Measurements from ENCODE around the gene TAMM41.
A peak's percentile ranks its signal among the peaks of the same experiment; 100 is the strongest.
"Not testable (repeated sequence)": the region's sequence is repeated elsewhere in the genome, so short reads cannot be mapped to it uniquely, and the experiment has no call there.

The TAMM41 gene

GRCh38 chr3:11846281-11847266 lies at the start of gene TAMM41:
TSS of gene TAMM41 (minus strand) at chr3:11846885. CDS start at chr3:11846636, 249 bp downstream.
- DNase-seq: peak; percentile 67

GRCh38 chr3:11878837-11879236 lies 32.2 kb upstream of the TAMM41 start:
- DNase-seq: no peak

GRCh38 chr3:11874707-11875106 lies 28.0 kb upstream of the TAMM41 start:
- not testable (repeated sequence) for DNase-seq

DNA sequence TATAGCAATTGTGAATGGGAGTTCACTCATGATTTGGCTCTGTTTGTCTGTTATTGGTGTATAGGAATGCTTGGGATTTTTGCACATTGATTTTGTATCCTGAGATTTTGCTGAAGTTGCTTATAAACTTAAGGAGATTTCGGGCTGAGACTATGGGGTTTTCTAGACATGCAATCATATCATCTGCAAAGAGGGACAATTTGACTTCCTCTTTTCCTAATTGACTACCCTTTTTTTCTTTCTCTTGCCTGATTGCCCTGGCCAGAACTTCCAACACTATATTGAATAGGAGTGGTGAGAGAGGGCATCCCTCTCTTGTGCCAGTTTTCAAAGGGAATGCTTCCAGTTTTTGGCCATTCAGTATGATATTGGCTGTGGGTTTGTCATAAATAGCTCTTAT lies 17.1 kb upstream of the TAMM41 start:
- not testable (repeated sequence) for DNase-seq

- not testable (repeated sequence) for DNase-seq
These were observed 15.9 kb upstream of the TAMM41 start for GRCh38 chr3:11862584-11862983.

DNA sequence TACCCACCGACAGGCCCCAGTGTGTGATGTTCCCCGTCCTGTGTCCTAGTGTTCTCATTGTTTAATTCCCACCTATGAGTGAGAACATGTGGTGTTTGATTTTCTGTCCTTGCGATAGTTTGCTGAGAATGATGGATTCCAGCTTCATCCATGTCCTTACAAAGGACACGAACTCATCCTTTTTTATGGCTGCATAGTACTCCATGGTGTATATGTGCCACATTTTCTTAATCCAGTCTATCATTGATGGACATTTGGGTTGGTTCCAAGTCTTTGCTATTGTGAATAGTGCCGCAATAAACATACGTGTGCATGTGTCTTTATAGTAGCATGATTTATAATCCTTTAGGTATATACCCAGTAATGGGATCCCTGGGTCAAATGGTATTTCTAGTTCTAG lies 15.5 kb upstream of the TAMM41 start:
- not testable (repeated sequence) for DNase-seq

DNA sequence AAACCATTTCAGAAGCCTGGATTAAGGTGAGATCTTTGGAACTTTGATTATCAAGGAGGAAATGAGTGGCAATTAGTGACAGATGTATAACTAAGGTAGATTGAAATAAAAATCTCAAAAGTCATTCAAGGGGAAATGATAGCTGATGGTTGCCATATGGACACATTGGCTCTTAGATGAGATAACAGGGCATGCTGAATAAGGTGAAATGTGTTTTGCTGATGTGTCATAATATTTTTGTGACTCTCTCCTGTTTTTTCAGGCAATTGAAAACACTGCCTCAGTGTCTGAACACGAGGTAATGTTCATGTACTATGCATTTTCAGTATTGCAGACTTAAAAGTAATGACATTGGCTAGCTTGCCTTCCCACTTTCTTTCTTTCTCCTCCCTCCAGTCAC lies 13.5 kb upstream of the TAMM41 start:
- DNase-seq: not testable (repeated sequence)

GRCh38 chr3:11853450-11853849 lies 6.8 kb upstream of the TAMM41 start:
- DNase-seq: no peak

- no peak for DNase-seq
These were observed 3.3 kb upstream of the TAMM41 start for GRCh38 chr3:11850003-11850402.

DNA sequence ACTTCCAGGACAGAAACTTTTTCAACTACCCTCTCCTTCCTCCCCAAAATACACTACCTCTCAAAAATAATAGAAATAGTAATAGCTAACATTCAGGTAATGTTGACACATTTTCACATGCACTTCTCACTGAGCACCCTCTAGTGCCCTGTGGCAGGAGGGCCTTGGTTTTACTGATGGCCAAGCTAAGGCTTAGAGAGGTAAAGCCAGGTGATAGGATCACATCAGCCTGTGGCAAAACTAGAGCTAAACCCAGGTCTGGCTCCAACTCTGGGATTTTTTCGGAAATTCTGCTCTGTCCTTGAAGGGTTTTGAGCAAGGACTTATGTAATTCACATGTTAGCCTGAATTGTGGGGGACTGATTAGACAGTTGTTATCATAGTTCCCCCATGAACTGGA lies 922 bp upstream of the TAMM41 start:
- DNase-seq: no peak

DNA sequence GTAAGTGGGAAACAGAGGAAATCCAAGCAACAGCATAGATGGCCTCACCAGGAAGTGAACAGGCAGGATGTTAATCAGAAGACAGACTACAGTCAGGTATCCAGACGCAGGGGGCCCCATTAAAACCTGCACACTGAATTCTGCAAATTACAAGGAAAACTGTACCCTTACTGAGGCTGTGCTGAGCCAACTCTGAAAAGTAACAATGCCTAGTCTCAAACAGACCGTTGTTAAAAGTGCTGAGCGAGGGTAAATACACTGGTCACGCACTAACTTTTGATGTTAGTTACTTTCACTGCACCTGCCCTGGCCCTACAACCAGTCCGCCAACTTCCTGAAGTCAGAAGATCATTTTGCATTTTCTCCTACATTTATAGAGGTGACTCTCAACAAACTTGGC lies 1.0 kb downstream of the TAMM41 start:
- no peak for DNase-seq

DNA sequence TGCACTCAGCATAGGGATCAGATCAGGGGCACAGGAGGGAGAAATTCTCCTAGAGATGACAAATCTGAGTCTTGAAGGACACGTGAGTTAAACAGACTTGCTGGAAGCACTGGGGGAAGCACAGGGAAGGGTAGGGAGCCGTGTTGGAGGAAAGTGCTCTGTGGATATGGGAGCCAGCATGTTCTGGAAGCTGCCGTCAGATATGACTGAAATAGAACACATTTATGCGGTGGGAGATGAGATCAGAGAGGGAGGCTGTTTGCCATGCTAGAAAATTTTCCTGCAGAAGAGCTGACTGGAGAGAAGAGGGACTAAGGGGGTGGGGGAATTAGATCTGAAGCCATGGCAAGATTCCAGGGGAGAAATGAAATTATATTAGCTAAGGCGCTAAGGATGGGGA lies 1.8 kb downstream of the TAMM41 start:
- DNase-seq: no peak

- no peak for DNase-seq
These were observed 11.6 kb downstream of the TAMM41 start for GRCh38 chr3:11835028-11835639.

DNA sequence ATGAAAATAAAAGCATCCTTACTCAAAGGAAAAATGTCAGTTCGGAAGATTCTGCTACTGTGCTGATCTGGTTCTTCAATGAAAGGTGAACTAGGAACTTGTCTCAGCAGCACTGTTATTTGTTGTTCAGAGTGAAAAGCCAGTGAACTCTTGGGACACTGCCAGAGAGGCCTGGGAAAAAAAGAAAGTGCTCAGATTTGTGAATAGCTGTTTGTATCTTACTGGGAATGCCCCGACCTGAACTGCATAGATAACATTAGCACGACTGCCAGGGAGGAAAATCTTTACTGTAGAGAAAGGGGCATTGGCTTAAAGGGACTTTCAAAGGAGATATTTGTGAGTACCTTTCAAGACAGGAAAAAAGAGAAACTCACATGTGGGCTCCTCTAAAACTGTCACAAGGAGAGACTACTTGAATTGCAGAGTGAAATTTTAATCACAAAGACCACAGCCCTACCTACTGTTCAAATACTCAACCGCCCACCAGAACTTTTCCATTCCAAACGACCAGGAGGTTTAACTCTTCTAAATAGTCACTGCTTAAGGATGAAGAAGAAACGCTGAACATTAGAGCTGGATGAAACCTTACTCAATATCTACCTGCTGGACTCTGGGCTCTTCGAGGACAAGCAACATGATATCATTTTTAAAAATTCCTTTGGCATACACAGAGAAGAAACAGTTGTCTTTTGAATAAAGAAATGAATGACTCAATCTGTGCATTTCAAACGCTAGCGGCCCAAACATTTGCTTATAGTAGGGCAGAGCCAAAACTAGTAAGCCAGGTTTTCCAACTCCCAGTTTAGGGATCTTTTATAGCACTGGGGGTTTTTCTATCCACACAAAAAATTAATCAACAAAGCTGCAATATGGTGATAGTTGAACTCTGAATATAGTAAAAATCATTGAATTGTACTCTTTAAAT lies 13.4 kb downstream of the TAMM41 start:
- DNase-seq: no peak

- DNase-seq: no peak
These were observed 17.3 kb downstream of the TAMM41 start for GRCh38 chr3:11829416-11829815.

DNA sequence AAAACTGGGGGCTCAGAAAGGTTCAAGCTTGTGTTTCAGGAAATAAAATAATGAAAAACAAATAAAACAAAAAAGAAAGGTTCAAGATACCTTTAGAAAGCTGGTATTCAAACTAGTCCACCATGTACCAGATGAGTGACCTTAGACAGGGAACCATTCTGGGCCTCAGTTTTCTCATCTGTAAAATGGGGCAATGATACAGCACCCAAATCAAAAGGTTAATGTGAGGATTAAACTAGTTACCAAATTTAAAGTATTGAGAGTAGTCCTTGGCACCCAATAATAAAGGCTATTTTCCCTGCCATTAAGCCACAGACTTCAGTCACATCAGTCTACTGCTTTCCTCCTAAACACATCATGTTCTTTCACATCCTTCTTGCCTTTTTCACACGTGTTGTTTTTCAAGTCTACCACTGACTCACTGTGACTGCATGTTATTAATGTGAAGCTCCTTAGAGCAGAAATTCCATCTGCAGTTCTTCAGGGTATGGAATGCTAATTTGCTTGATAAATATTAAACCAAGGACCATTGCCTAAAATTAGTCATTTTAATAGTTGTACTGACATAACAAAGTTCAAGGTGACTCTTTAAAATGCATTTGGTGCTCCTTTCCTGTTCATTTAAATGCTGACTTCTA lies 19.9 kb downstream of the TAMM41 start:
- DNase-seq: no peak

- no peak for DNase-seq
These were observed 21.4 kb downstream of the TAMM41 start for GRCh38 chr3:11825301-11825700.

GRCh38 chr3:11820531-11821041 lies 26.1 kb downstream of the TAMM41 start:
- no peak for DNase-seq

DNA sequence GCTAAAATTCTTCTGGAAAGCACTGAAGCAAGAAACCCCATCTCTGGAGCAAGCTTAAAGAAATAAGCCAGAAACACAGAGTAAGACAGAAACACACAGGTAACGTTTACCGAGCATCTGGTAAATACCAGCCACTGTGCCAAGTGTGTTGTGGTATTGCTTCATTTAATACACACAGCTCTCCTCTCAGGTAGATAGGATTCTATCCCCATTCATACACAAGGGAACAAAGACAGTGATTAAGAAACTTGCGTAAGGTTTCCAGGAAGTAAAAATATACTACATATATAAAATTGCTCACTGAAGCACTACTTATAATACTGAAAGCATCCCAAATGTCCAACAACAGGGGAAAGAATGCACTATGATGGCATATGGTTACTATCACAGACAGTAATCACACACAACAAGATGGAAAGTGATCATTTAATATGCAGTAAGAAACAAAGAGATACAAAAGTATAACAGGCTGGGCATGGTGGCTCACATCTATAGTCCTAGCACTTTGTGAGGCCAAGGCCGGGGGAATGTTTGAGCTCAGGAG lies 27.5 kb downstream of the TAMM41 start:
- DNase-seq: no peak

- no peak for DNase-seq
These were observed 28.7 kb downstream of the TAMM41 start for GRCh38 chr3:11818033-11818432.

- DNase-seq: no peak
These were observed 31.6 kb downstream of the TAMM41 start for GRCh38 chr3:11815111-11815510.

DNA sequence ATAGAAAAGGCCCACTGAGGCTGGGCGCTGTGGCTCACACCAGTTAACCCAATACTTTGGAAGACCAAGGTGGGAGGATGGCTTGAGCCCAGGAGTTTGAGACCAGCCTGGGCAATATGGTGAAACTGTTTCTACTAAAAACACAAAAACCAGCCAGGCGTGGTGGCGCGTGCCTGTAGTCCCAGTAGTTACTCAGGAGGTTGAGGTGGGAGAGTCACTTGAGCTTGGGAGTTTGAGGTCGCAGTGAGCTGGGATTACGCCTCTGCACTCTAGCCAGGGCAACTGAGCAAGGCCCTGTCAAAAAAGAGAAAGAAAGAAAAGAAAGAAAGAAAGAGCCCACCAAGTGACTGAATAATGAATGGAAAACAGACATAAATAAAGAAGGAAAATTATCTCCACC lies 32.0 kb downstream of the TAMM41 start:
- DNase-seq: no peak
